GM12878 (cell line): ENCODE data around the gene TMEM181. TPM values are rescaled to one million over a fixed set of nuclear protein-coding genes. Genes with fewer than 3 reads are reported as not detected.
A peak's percentile ranks its signal among the peaks of the same experiment; 100 is the strongest.

Source experiments
- BHLHE40 ChIP-seq, 2 experiments: fragments of 450-650 bp in 1 of 2; IDR thresholded peaks; 2 replicates each; pipeline ENCODE4 v1.6.1; 2011 to 2017; ENCODE audit warnings: low read depth in 2 of 2, borderline replicate concordance in 1 of 2, improper control_type of control experiment in 1 of 2, low read length in 1 of 2, mild to moderate bottlenecking in 1 of 2
- CHD1 ChIP-seq: IDR thresholded peaks from 2 replicates; pipeline ENCODE4 v1.6.1; 2012; ENCODE audit warnings: low read depth, low read length, improper control_type of control experiment
- EED ChIP-seq: sonication (generic); IDR thresholded peaks from 2 replicates; pipeline ENCODE4 v1.6.1; 2016; ENCODE audit warnings: antibody characterized with exemption, low read depth
- FOXK2 ChIP-seq: fragments of 450-650 bp; IDR thresholded peaks from 2 replicates; pipeline ENCODE4 v1.6.1; 2017; ENCODE audit warnings: mild to moderate bottlenecking, moderate library complexity
- IKZF1 ChIP-seq: fragments of 450-650 bp; conservative IDR thresholded peaks from 2 replicates; pipeline ENCODE4 v1.6.1; 2017; ENCODE audit warnings: antibody characterized with exemption, mild to moderate bottlenecking
- MEF2B ChIP-seq: fragments of 450-650 bp; IDR thresholded peaks from 2 replicates; pipeline ENCODE4 v1.6.1; 2018; ENCODE audit warnings: mild to moderate bottlenecking, moderate library complexity; ENCODE audit not compliant: partially characterized antibody, poor library complexity, severe bottlenecking
- POLR2A ChIP-seq: IDR thresholded peaks from 2 replicates; pipeline ENCODE4 v1.6.1; 2011; ENCODE audit warnings: low read depth, mild to moderate bottlenecking, low read length
- RBBP5 ChIP-seq: fragments of 200-600 bp; sonication (generic); conservative IDR thresholded peaks from 2 replicates; pipeline ENCODE4 v1.6.1; 2016
- TBL1XR1 ChIP-seq: IDR thresholded peaks from 2 replicates; pipeline ENCODE4 v1.6.1; 2012; ENCODE audit warnings: low read depth, low read length, improper control_type of control experiment
- TCF12 ChIP-seq: IDR thresholded peaks from 2 replicates; pipeline ENCODE4 v1.6.1; 2011; ENCODE audit warnings: low read depth, mild to moderate bottlenecking, low read length
- ZSCAN29 ChIP-seq: fragments of 450-650 bp; IDR thresholded peaks from 2 replicates; pipeline ENCODE4 v1.6.1; 2017; ENCODE audit warnings: mild to moderate bottlenecking, moderate library complexity
- polyA plus RNA-seq, 11 experiments: library from polyadenylated mRNA; depleted of rRNA in 4 of 11; unstranded in 6 of 11; stranded (reverse) in 5 of 11; fragments of >200 nt; fragmentation: Nextera tagmentation in 4 of 11; fragmentation: Illumina TruSeq in 1 of 11; extraction: Ambion mirVana in 4 of 11; extraction: Trizol in 1 of 11; gene quantifications; 1 replicate in 1 of 11; 2 replicates in 10 of 11; pipeline versions ENCODE4 v1.2.1 to v1.2.3, GENCODE V29; 2011 to 2016; ENCODE audit warnings: inconsistent platforms in 2 of 11, missing spikeins in 2 of 11, low read depth in 1 of 11
- total RNA-seq, 4 experiments: library from RNA; depleted of rRNA in 3 of 4; stranded (reverse); fragments of >200 nt in 3 of 4; fragmentation: Illumina TruSeq in 1 of 4; extraction: Trizol in 1 of 4; gene quantifications; 2 replicates each; pipeline versions ENCODE4 v1.2.1 to v1.2.3, GENCODE V29; 2013 to 2021
- TF ChIP-seq, protein P1 (sequence below): IDR thresholded peaks from 2 replicates; pipeline ENCODE4 v1.6.1; 2012; ENCODE audit warnings: mild to moderate bottlenecking, low read depth, low read length
- TF ChIP-seq, protein P2 (sequence below): fragments of 450-650 bp; IDR thresholded peaks from 2 replicates; pipeline ENCODE4 v1.6.1; 2016; ENCODE audit warnings: mild to moderate bottlenecking
- TF ChIP-seq, protein P3 (sequence below): fragments of 450-650 bp; IDR thresholded peaks from 2 replicates; pipeline ENCODE4 v1.6.1; 2016; ENCODE audit warnings: mild to moderate bottlenecking, moderate library complexity, borderline replicate concordance

TMEM181 gene
- total and polyA plus RNA-seq, 10 of the 15 experiments (the other 5 are each of a cell fraction or from before 2014, with no cell fraction given): 1.5 to 7.9 (median 5.2) TPM

DNA sequence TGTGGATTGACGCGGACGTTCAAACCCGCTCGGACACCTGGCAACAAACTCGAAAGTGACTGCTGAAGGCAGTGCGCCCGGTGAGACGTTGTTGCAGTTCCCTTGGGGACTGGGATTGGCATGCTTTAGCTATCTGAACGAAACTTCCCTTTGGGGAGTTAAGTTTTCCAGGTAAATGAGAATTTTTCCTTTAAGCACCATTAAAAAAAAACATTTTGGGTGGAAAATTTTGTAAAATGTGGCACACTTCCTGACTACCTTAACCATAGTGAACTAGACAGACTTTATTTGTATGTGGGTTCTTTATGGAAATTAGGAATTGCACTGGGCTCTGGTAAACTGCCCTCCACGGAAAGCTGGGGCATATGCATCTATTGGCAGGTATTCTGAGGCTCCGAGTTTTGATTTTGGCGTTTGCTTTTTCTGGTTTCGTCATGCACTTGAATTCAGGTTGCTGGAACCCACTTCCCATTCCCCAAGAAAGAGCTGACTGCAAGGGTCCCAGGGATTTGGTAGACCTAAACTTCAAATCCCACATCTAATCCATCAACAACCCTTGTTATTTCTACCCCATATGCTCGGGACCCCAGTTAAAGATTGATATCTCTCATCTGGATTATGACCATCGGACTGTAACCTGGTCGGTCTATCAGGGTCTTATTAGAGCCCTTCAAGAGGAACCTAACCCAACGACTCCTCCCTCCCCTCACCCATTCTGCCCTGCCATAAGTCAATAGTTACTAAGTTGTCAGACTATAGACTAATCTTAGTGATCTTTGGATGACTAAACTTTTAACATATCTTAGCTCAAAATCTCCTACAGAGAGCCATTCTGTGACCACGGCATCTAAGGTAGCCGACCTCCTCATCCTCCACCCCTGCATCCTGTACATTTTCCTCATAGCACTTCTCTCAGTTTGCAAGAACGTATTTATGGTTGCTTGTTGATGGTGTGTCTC is 85.5 kb downstream of the TMEM181 start (continued):
- TF ChIP-seq, protein P1, sequence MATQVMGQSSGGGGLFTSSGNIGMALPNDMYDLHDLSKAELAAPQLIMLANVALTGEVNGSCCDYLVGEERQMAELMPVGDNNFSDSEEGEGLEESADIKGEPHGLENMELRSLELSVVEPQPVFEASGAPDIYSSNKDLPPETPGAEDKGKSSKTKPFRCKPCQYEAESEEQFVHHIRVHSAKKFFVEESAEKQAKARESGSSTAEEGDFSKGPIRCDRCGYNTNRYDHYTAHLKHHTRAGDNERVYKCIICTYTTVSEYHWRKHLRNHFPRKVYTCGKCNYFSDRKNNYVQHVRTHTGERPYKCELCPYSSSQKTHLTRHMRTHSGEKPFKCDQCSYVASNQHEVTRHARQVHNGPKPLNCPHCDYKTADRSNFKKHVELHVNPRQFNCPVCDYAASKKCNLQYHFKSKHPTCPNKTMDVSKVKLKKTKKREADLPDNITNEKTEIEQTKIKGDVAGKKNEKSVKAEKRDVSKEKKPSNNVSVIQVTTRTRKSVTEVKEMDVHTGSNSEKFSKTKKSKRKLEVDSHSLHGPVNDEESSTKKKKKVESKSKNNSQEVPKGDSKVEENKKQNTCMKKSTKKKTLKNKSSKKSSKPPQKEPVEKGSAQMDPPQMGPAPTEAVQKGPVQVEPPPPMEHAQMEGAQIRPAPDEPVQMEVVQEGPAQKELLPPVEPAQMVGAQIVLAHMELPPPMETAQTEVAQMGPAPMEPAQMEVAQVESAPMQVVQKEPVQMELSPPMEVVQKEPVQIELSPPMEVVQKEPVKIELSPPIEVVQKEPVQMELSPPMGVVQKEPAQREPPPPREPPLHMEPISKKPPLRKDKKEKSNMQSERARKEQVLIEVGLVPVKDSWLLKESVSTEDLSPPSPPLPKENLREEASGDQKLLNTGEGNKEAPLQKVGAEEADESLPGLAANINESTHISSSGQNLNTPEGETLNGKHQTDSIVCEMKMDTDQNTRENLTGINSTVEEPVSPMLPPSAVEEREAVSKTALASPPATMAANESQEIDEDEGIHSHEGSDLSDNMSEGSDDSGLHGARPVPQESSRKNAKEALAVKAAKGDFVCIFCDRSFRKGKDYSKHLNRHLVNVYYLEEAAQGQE: no peak
- no peak for TF ChIP-seq CHD1
- no peak for TF ChIP-seq TBL1XR1
- TF ChIP-seq, protein P2, sequence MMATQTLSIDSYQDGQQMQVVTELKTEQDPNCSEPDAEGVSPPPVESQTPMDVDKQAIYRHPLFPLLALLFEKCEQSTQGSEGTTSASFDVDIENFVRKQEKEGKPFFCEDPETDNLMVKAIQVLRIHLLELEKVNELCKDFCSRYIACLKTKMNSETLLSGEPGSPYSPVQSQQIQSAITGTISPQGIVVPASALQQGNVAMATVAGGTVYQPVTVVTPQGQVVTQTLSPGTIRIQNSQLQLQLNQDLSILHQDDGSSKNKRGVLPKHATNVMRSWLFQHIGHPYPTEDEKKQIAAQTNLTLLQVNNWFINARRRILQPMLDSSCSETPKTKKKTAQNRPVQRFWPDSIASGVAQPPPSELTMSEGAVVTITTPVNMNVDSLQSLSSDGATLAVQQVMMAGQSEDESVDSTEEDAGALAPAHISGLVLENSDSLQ: peak; percentile 83; the same call in 1 of the 2 replicates
- 0 out of 2 replicates have a peak, but pooled peaks have one; percentile 31 for TF ChIP-seq EED
- 0 out of 2 replicates have a peak, but pooled peaks have one; percentile 15 for TF ChIP-seq IKZF1
- TF ChIP-seq RBBP5: no peak
- no peak for TF ChIP-seq ZSCAN29
- TF ChIP-seq MEF2B: peak; percentile 89
- TF ChIP-seq, protein P3, sequence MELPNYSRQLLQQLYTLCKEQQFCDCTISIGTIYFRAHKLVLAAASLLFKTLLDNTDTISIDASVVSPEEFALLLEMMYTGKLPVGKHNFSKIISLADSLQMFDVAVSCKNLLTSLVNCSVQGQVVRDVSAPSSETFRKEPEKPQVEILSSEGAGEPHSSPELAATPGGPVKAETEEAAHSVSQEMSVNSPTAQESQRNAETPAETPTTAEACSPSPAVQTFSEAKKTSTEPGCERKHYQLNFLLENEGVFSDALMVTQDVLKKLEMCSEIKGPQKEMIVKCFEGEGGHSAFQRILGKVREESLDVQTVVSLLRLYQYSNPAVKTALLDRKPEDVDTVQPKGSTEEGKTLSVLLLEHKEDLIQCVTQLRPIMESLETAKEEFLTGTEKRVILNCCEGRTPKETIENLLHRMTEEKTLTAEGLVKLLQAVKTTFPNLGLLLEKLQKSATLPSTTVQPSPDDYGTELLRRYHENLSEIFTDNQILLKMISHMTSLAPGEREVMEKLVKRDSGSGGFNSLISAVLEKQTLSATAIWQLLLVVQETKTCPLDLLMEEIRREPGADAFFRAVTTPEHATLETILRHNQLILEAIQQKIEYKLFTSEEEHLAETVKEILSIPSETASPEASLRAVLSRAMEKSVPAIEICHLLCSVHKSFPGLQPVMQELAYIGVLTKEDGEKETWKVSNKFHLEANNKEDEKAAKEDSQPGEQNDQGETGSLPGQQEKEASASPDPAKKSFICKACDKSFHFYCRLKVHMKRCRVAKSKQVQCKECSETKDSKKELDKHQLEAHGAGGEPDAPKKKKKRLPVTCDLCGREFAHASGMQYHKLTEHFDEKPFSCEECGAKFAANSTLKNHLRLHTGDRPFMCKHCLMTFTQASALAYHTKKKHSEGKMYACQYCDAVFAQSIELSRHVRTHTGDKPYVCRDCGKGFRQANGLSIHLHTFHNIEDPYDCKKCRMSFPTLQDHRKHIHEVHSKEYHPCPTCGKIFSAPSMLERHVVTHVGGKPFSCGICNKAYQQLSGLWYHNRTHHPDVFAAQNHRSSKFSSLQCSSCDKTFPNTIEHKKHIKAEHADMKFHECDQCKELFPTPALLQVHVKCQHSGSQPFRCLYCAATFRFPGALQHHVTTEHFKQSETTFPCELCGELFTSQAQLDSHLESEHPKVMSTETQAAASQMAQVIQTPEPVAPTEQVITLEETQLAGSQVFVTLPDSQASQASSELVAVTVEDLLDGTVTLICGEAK: no peak
- peak in 1 of 2 experiments; percentile 1; a peak in 1 of 4 replicates for TF ChIP-seq BHLHE40 (IDR thresholded peaks at IDR 0.05; ENCODE audit: borderline replicate concordance in 1 of 2, low read depth in 2 of 2, low read length in 1 of 2)
- TF ChIP-seq POLR2A: no peak
- TF ChIP-seq TCF12: peak; percentile 42; the same call in 1 of the 2 replicates
- TF ChIP-seq FOXK2: no peak
